ENCODE results near the gene HTR4.
"Not testable (repeated sequence)": the region's sequence is repeated elsewhere in the genome, so short reads cannot be mapped to it uniquely, and the experiment has no call there.

Gene HTR4

DNA sequence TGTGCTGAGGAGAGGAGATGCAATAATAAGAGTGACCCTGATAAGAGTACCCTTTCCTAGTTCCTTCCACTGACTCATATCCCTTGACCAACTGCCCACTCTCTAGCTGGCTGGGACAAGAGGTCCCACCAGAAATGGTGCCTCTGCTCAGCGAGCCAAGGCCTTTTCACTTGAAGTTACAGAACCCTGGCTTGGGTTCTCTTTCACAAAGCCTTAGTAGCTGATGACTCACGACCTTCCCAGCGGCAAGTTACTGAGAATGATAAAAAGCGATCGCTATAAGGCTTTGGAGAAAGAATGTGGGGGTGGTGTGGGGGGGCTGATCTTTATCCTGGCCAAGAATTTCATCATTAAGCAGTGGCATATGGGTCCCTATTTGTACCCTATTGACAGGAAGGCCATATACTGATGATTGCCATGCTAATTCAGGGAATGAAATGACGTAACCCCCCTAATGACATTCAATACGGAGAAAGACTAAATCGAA lies 180.3 kb downstream of the HTR4 start:
- no peak for DNase-seq (ENCODE audit: low spot score)

DNA sequence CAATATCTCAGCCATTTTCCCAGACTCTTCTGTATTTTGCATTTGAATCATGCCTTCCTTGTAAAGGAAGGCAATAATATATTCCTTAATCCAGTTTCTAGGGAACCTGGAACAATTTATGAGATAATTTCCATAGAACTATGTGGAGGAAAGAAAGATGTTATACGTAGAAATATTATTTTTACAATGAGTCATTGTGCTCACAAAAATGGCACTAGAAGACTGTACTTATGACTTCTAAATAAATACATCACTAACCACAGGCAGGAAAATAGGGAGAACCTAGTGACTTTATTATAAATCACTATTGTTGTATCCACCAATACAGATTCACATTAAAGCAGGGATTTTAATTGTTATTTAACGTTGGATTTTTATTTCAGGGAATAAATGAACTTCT lies 182.9 kb downstream of the HTR4 start:
- DNase-seq (ENCODE audit: low spot score): no peak

DNA sequence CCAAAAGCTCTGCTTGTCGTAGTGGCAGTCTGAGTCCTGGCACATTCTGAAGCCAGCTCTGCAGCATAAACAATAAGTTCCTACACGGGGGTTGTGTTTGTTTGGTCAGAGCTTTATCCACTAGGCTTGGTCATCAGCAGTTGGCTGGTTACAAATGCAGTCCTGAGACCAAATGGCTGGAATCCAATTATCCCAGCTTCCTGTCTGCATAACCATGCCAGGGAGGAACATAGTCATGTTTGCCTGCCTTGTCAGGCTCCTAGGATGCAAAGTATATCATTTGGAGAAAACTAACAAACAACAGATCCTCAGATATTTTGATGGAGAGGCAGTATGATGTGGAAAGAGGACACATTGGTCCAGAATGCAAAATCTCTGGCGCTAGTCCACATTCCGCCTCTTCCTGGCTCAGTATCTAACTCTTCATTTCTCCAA lies 184.8 kb downstream of the HTR4 start:
- peak; percentile 8 for DNase-seq (ENCODE audit: low spot score)

- not testable (repeated sequence) for DNase-seq (ENCODE audit: low spot score)
Observed at GRCh38 chr5:148468746-148469145, 185.6 kb downstream of the HTR4 start.

DNA sequence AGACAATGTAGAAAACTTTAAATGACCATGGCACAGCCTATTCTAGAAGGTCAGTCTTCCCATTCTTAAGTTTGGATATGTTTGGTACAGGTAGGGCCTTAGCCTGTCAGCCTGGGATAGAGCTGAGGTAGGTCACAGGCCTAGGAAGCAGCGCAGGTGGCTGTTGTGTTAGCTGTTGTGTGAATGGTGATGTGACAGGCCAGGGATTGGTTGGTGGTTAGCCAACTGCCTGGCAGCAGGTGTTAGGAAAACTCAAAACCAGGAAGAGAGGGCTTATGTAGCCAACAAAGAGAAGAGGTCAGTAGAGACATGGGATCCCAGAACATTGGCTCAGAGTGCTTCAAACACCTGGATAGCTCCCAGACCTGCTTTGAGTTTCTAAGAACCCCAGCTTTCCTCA lies 186.4 kb downstream of the HTR4 start:
- no peak for DNase-seq (ENCODE audit: low spot score)

- no peak for DNase-seq (ENCODE audit: low spot score)
Observed at GRCh38 chr5:148466236-148466580, 188.1 kb downstream of the HTR4 start.

- no peak for DNase-seq (ENCODE audit: low spot score)
Observed at GRCh38 chr5:148465381-148466235, 188.7 kb downstream of the HTR4 start.

DNA sequence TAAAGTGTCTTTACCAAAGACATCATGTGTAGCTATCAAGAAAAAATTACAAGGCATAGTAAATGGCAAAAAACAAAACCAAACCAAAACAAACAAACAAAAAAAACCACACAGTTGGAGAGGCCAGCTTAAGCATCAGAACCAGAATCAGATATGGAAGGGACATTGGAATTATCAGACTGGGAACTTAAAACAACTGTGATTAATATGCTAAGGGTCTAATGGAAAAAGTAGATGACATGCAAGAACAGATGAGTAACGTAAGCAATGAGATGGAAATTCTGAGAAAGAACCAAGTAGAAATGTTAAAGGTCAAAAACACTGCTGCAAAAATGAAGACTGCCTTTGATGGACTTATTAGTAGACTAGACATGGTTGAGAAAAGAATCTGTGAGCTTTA lies 194.7 kb downstream of the HTR4 start:
- DNase-seq (ENCODE audit: low spot score): no peak

DNA sequence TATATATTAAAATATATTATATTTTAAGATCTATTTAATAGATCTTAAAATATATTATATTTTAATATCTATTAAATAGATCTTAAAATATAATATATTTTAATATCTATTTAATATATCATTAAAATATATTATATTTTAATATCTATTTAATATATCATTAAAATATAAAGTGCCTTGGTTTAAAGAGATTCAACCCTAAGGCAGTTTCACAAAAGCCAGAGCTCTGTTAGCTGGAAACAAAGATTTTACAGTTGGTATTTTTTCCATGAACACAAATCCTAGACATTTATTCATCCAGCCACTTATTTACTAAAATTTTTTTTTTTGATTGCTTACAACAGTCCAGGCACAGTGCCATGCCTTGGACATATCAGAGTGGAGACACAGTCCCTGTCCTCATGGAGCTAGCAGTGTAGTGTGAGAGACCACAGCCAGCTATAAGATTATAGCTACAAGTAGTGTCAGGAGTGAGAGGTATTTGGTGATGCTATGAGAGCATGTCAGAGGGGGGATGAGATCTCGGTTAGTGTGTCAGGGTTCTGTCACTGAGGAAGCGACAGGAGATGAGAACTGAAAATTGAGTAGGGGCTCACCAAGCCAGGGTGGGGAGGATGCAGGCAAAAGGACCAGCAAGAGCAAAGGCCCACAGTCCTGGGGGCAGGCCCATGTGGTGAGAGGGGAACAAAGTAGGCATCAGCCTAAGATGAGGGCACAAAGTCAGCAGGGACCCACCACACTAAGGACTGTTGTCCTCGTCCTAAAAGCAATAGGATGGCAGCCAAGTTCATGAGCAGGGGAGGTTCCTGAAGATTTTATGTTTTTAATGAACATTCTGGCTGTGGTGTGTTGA lies 196.1 kb downstream of the HTR4 start:
- DNase-seq (ENCODE audit: low spot score): no peak

GRCh38 chr5:148457183-148457620 lies 197.1 kb downstream of the HTR4 start:
- peak; percentile 27 for DNase-seq (ENCODE audit: low spot score)

GRCh38 chr5:148455185-148455584 lies 199.1 kb downstream of the HTR4 start:
- peak; percentile 5 for DNase-seq (ENCODE audit: low spot score)

DNA sequence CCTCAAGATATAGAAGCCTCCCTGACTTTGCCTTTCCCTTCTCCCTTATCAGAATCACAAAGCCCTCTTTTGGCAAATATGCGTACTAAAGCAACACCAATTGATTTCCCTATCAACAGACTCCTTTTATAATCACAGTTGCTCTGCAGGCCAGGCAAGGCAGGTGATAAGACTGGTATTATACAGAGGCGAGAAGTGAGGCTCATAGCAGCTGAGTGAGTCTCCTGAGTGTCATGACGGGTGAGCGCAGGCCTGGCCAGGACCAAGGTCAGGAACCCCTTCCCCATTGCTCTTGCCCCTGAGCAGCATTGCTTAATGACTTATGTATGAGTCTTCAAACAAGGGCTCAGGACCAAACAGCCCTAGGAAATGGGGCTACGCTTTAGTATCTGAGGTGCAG lies 199.8 kb downstream of the HTR4 start:
- DNase-seq (ENCODE audit: low spot score): no peak

GRCh38 chr5:148452499-148453193 lies 201.7 kb downstream of the HTR4 start:
- DNase-seq (ENCODE audit: low spot score): no peak

DNA sequence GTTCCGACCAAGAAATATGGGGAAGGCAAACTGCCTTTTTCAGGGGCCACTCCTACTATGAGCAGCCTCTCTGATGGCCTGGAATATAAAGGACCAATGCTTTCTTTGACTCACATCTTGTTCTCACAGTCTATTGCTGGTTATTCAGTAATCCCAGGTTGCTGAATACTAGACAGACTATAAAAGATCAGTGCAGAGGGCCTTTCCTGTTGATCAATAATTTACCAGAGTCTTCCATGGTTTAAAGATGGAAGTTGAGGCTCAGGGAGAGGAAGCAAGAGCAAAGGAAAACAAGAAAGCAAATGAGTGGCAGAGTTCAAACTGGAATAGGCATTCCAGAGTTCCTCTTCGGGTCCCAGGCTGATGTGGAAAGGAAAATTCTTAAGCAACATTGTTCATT lies 207.7 kb downstream of the HTR4 start:
- DNase-seq (ENCODE audit: low spot score): no peak

GRCh38 chr5:148445578-148445977 lies 208.7 kb downstream of the HTR4 start:
- DNase-seq (ENCODE audit: low spot score): no peak

- DNase-seq (ENCODE audit: low spot score): peak; percentile 78
Observed at GRCh38 chr5:148443998-148444397, 210.3 kb downstream of the HTR4 start.

GRCh38 chr5:148443241-148443640 lies 211.1 kb downstream of the HTR4 start:
- DNase-seq (ENCODE audit: low spot score): no peak

DNA sequence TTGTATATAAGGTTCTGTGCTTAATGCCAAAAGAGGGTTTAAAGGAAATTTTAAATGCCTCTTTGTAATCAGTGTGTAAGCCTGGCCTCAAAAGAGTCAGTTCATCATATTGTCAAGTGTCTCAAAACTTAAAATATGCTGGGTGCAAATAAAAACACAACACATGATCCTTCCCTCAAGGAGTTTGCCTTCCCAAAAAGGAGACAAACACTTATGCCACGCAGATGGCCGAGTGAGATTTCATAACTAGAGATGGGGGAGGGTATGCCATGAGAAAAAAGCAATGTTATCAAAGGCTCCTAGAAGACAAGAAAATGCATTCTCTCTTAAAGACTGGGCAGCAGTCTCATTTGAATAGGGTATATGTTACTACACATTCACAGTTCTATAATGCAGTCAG lies 215.4 kb downstream of the HTR4 start:
- no peak for DNase-seq (ENCODE audit: low spot score)

GRCh38 chr5:148437249-148437648 lies 217.1 kb downstream of the HTR4 start:
- DNase-seq (ENCODE audit: low spot score): no peak

GRCh38 chr5:148436029-148436428 lies 218.3 kb downstream of the HTR4 start:
- no peak for DNase-seq (ENCODE audit: low spot score)

DNA sequence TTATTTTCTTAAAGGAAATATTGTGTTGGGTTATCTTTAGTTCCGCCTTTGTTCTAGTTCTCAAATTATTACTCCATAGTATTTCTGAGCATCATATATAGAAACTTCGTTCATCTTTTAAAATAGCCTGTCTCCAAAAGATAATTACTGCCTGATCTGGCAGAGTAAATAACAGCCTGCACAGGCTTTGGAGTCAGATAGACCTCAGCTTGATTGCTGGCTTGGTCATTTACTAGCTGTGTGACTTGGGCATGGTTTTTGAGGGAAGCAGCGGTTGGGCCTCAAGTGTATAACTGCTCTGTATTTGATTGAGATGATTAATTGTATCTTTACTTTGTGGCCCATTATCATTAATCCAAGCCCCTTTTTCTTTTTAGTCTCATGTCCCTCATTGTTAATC lies 220.5 kb downstream of the HTR4 start:
- DNase-seq (ENCODE audit: low spot score): no peak

All from RKO (cell line).